Type B pancreatic cell (in vitro differentiated cells): ENCODE measurements around the gene SLC9A9. TPM values are rescaled to one million over a fixed set of nuclear protein-coding genes. Genes with fewer than 3 reads are reported as not detected.

Experiments
- DNase-seq: peaks from one replicate; pipeline ENCODE4 v3.0.0; 2021; ENCODE audit warnings: mixed read lengths; ENCODE audit not compliant: unreplicated experiment; ENCODE audit errors: extremely low spot score
- H3K27ac Mint-ChIP-seq: 2 replicates; pipeline ENCODE4 v1.8.0; 2021; ENCODE audit warnings: mild to moderate bottlenecking, mixed read lengths
- H3K27me3 Mint-ChIP-seq: 2 replicates; pipeline ENCODE4 v1.8.0; 2021; ENCODE audit warnings: mixed read lengths
- H3K36me3 Mint-ChIP-seq: 2 replicates; pipeline ENCODE4 v1.8.0; 2021; ENCODE audit warnings: mixed read lengths
- H3K4me1 Mint-ChIP-seq: one replicate; pipeline ENCODE4 v1.8.0; 2021; ENCODE audit warnings: mixed read lengths; ENCODE audit not compliant: unreplicated experiment
- H3K4me3 Mint-ChIP-seq: 2 replicates; pipeline ENCODE4 v1.8.0; 2021; ENCODE audit warnings: mild to moderate bottlenecking, mixed read lengths
- H3K9me3 Mint-ChIP-seq: 2 replicates; pipeline ENCODE4 v1.8.0; 2021; ENCODE audit warnings: mixed read lengths
- CTCF ChIP-seq: fragments of 200-600 bp; sonication (generic); conservative IDR thresholded peaks from 2 replicates; pipeline ENCODE4 v1.5.0; 2021; ENCODE audit warnings: antibody characterized with exemption, mild to moderate bottlenecking
- total RNA-seq: library from RNA; stranded (reverse); gene quantifications from 2 replicates; pipeline ENCODE4 v1.2.1, GENCODE V29; 2021; ENCODE audit warnings: low replicate concordance

Gene SLC9A9
- total RNA-seq, 1 donor from 2014 or later = 2.7 TPM

GRCh38 chr3:143595456-143596077, 252.7 kb downstream of the SLC9A9 start:
- DNase-seq = no peak
- Mint-ChIP-seq H3K4me1 (peaks cover 24% of the 10 kb centered on the region), H3K9me3 (no peaks in the 10 kb centered on the region), H3K36me3 (no peaks in the 10 kb centered on the region), H3K27me3 (peaks cover 6% of the 10 kb centered on the region), H3K27ac (no peak overlapping the region), H3K4me3 (no peak overlapping the region)
- no peak for TF ChIP-seq CTCF

- H3K36me3 Mint-ChIP-seq = no peaks in the 10 kb centered on the region
- H3K4me3 Mint-ChIP-seq = no peak overlapping the region
- H3K4me1 Mint-ChIP-seq = peaks cover 24% of the 10 kb centered on the region
- H3K9me3 Mint-ChIP-seq = no peaks in the 10 kb centered on the region
- TF ChIP-seq CTCF = no peak
- peaks cover 6% of the 10 kb centered on the region for H3K27me3 Mint-ChIP-seq
- DNase-seq = no peak
- H3K27ac Mint-ChIP-seq = no peak overlapping the region
Measured at GRCh38 chr3:143594206-143594605, 254.1 kb downstream of the SLC9A9 start.

GRCh38 chr3:143590660-143591059, 257.6 kb downstream of the SLC9A9 start:
- peaks cover 18% of the 10 kb centered on the region for H3K4me1 Mint-ChIP-seq
- no peak overlapping the region for H3K27ac Mint-ChIP-seq
- no peak overlapping the region for H3K4me3 Mint-ChIP-seq
- H3K36me3 Mint-ChIP-seq = no peaks in the 10 kb centered on the region
- no peaks in the 10 kb centered on the region for H3K9me3 Mint-ChIP-seq
- TF ChIP-seq CTCF = no peak
- peaks cover 4% of the 10 kb centered on the region for H3K27me3 Mint-ChIP-seq
- no peak for DNase-seq

GRCh38 chr3:143586576-143586975, 261.7 kb downstream of the SLC9A9 start:
- no peak overlapping the region for H3K4me3 Mint-ChIP-seq
- DNase-seq = no peak
- TF ChIP-seq CTCF = no peak
- H3K27me3 Mint-ChIP-seq = peaks cover 14% of the 10 kb centered on the region
- H3K36me3 Mint-ChIP-seq = no peaks in the 10 kb centered on the region
- no peaks in the 10 kb centered on the region for H3K9me3 Mint-ChIP-seq
- no peak overlapping the region for H3K27ac Mint-ChIP-seq
- peaks cover 18% of the 10 kb centered on the region for H3K4me1 Mint-ChIP-seq

- Mint-ChIP-seq H3K4me1 (peaks cover 14% of the 10 kb centered on the region), H3K27ac (no peak overlapping the region), H3K27me3 (peaks cover 15% of the 10 kb centered on the region), H3K4me3 (no peak overlapping the region), H3K36me3 (no peaks in the 10 kb centered on the region), H3K9me3 (no peaks in the 10 kb centered on the region)
- DNase-seq = no peak
- no peak for TF ChIP-seq CTCF
Measured at GRCh38 chr3:143585720-143586456, 262.4 kb downstream of the SLC9A9 start.
